ENCODE measurements around the gene CCDC150. TPM values are rescaled to one million over a fixed set of nuclear protein-coding genes. Genes with fewer than 3 reads are reported as not detected.

CCDC150 gene
- total RNA-seq, 1 donor = 13.0 TPM

GRCh38 chr2:196748123-196748522 lies 108.6 kb downstream of the CCDC150 start:
- no peak overlapping the region for H3K4me3 ChIP-seq (ENCODE audit: low read depth, low read length)
- TF ChIP-seq, protein P1, sequence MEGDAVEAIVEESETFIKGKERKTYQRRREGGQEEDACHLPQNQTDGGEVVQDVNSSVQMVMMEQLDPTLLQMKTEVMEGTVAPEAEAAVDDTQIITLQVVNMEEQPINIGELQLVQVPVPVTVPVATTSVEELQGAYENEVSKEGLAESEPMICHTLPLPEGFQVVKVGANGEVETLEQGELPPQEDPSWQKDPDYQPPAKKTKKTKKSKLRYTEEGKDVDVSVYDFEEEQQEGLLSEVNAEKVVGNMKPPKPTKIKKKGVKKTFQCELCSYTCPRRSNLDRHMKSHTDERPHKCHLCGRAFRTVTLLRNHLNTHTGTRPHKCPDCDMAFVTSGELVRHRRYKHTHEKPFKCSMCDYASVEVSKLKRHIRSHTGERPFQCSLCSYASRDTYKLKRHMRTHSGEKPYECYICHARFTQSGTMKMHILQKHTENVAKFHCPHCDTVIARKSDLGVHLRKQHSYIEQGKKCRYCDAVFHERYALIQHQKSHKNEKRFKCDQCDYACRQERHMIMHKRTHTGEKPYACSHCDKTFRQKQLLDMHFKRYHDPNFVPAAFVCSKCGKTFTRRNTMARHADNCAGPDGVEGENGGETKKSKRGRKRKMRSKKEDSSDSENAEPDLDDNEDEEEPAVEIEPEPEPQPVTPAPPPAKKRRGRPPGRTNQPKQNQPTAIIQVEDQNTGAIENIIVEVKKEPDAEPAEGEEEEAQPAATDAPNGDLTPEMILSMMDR (IDR thresholded peaks at IDR 0.05; ENCODE audit: insufficient read depth, low read depth, low read length) = no peak
- no peak for DNase-seq (ENCODE audit: low read depth)

GRCh38 chr2:196750291-196750923 lies 110.9 kb downstream of the CCDC150 start:
- TF ChIP-seq, protein P1 (IDR thresholded peaks at IDR 0.05; ENCODE audit: insufficient read depth, low read depth, low read length) = no peak
- DNase-seq (ENCODE audit: low read depth) = no peak
- H3K4me3 ChIP-seq (ENCODE audit: low read depth, low read length) = no peak overlapping the region

DNA sequence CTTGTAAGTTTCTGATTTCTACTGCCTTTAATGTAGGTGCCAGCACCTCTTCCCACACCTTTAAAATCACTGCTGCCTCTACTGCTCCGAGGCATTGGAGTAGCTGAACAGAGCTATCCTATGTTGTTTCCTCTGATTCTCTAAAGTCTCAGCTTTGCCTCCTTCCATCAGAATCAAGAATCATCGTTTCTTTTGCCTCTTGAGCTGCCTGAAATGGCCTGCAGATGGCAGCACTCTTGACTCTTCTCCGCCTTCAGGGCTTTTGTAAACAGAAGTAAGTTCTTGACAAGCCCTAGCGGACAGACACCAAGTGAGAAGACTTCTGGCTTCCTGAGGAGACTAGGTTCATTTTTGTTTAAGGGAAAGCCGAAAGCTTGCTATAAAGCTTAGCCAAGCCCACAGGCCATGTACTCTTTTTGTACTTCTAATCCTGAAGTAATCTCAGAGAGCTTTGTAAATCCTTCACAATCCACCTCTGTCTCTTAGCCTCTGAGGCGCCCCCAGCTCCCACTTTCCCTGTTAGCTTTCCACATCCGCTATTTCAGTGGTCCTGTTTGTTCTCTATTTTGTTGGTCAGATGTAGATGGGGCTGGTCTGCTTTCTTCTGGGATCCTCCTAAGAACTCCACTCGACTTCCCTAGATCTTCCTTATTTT lies 111.6 kb downstream of the CCDC150 start:
- peak; percentile 78 for DNase-seq (ENCODE audit: low read depth)
- peak overlapping the region; percentile 29 for H3K4me3 ChIP-seq (ENCODE audit: low read depth, low read length)
- TF ChIP-seq, protein P1 (IDR thresholded peaks at IDR 0.05; ENCODE audit: insufficient read depth, low read depth, low read length) = peak; percentile 94

DNA sequence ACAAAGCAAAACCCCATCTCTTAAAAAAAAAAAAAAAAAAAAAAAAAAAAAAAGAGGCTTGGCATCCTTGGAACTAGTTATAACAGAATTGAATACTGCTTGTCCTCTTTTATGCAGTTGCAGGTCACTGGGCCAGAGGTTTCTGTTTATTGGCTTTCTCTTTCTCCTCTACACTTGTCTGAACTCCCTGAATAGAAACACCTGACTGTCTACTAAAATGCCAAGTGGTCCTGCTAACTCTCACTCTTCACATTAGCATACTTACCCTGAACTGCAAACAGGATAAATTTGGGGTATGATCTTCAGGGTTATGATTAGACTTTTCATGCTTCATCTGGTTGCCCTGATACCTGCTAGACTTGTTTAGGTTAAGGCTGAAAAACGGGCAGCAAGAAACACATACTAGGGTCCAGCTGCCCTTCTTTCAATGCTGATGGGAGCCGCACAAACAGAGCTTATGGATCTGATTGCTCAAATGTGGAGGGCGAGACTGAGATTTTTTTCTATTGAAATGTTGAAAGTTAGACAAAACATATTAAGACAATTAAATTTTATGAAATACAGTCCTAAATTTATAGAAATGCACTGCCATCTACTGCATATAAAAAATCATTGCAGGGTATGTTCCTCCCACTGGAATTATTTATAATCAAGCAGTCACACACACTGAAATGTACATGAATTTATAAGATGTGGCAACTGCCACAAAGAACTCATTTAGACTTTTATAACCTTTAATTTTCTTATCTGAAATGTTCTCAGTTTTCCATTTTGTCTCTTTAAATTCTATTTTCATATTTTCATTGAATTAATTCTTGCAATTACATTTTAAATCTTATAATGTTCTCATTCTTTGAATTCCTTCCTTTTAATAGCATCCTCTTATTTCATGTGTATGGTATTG lies 119.2 kb downstream of the CCDC150 start:
- TF ChIP-seq, protein P1 (IDR thresholded peaks at IDR 0.05; ENCODE audit: insufficient read depth, low read depth, low read length) = peak; percentile 42
- no peak overlapping the region for H3K4me3 ChIP-seq (ENCODE audit: low read depth, low read length)
- peak; percentile 45 for DNase-seq (ENCODE audit: low read depth)

GRCh38 chr2:196759378-196759706 lies 119.8 kb downstream of the CCDC150 start:
- TF ChIP-seq, protein P1 (IDR thresholded peaks at IDR 0.05; ENCODE audit: insufficient read depth, low read depth, low read length) = no peak
- no peak overlapping the region for H3K4me3 ChIP-seq (ENCODE audit: low read depth, low read length)
- DNase-seq (ENCODE audit: low read depth) = no peak

GRCh38 chr2:196767101-196767500 lies 127.6 kb downstream of the CCDC150 start:
- TF ChIP-seq, protein P1 (IDR thresholded peaks at IDR 0.05; ENCODE audit: insufficient read depth, low read depth, low read length) = no peak
- no peak overlapping the region for H3K4me3 ChIP-seq (ENCODE audit: low read depth, low read length)
- DNase-seq (ENCODE audit: low read depth) = no peak

Small RNA genes within 50 kb of the gene (small RNA-seq; reads per million reads assigned to genes)
- gene RF00424 = not detected

Other genes starting within 250 kb of the CCDC150 start
- 13.9 and 21.2 TPM in 2 replicates for gene HECW2, start 46.2 kb upstream of the CCDC150 start, total RNA-seq
- 42.5 and 53.5 TPM in 2 replicates for gene GTF3C3, start 160.0 kb downstream of the CCDC150 start, total RNA-seq
- under 0.01 TPM in 1 of 2 replicates, not detected in the other for gene C2orf66, start 169.6 kb downstream of the CCDC150 start, total RNA-seq